Lower leg skin (tissue), 3 donors: ENCODE results near the gene SMIM7.
"Not testable (repeated sequence)": the region's sequence is repeated elsewhere in the genome, so short reads cannot be mapped to it uniquely, and the experiment has no call there.

Experiments
- CTCF ChIP-seq, 3 donors: fragments of 450-650 bp; IDR thresholded peaks; one replicate each; pipeline ENCODE4 v1.5.1; 2016; ENCODE audit warnings: antibody characterized with exemption in 3 of 3, mild to moderate bottlenecking in 3 of 3, moderate library complexity in 2 of 3
- POLR2A ChIP-seq, 2 donors: fragments of 450-650 bp; IDR thresholded peaks; one replicate each; pipeline ENCODE4 v1.6.1; 2016 to 2017; ENCODE audit warnings: antibody characterized with exemption in 2 of 2, mild to moderate bottlenecking in 1 of 2, moderate library complexity in 1 of 2

GRCh38 chr19:16668702-16669101 lies 8.8 kb upstream of the SMIM7 start:
- not testable (repeated sequence) for TF ChIP-seq CTCF, POLR2A (IDR thresholded peaks at IDR 0.05)
